Trophoblast cell (in vitro differentiated cells and primary cell): ENCODE data around the gene FRAS1.
"Not testable (repeated sequence)": the region's sequence is repeated elsewhere in the genome, so short reads cannot be mapped to it uniquely, and the experiment has no call there.

Experiments used
- DNase-seq, 2 donors: peaks; one replicate each; pipeline ENCODE4 v3.0.0-alpha.2; 2016
- H2AFZ ChIP-seq: 2 replicates; pipeline ENCODE4 v1.6.1; 2013; ENCODE audit warnings: low read length, moderate library complexity, mild to moderate bottlenecking; ENCODE audit not compliant: insufficient read depth, poor library complexity
- H2AK5ac ChIP-seq: 2 replicates; pipeline ENCODE4 v1.6.1; 2013; ENCODE audit warnings: mild to moderate bottlenecking, low read length
- H2BK120ac ChIP-seq: 2 replicates; pipeline ENCODE4 v1.6.1; 2013; ENCODE audit warnings: low read length, mild to moderate bottlenecking, moderate library complexity; ENCODE audit not compliant: insufficient read depth, poor library complexity
- H2BK12ac ChIP-seq: 2 replicates; pipeline ENCODE4 v1.6.1; 2013; ENCODE audit warnings: mild to moderate bottlenecking, low read length, moderate library complexity
- H2BK5ac ChIP-seq: 2 replicates; pipeline ENCODE4 v1.6.1; 2013; ENCODE audit warnings: low read length, low read depth, moderate library complexity, mild to moderate bottlenecking; ENCODE audit not compliant: poor library complexity
- H3K14ac ChIP-seq: 2 replicates; pipeline ENCODE4 v1.6.1; 2013; ENCODE audit warnings: mild to moderate bottlenecking, low read length
- H3K18ac ChIP-seq: 2 replicates; pipeline ENCODE4 v1.6.1; 2013; ENCODE audit warnings: mild to moderate bottlenecking, low read length
- H3K23ac ChIP-seq: 2 replicates; pipeline ENCODE4 v1.6.1; 2013; ENCODE audit warnings: low read length
- H3K27ac ChIP-seq: 2 replicates; pipeline ENCODE4 v1.5.1; 2013; ENCODE audit warnings: low read depth, mild to moderate bottlenecking, inconsistent platforms, low read length, moderate library complexity
- H3K27me3 ChIP-seq: 2 replicates; pipeline ENCODE4 v1.6.1; 2013; ENCODE audit warnings: inconsistent platforms, mild to moderate bottlenecking, low read length, moderate library complexity; ENCODE audit not compliant: insufficient read depth
- H3K36me3 ChIP-seq, 2 experiments: 1 replicate in 1 of 2; 2 replicates in 1 of 2; pipeline ENCODE4 v1.6.1; 2013; ENCODE audit warnings: low read length in 2 of 2, mild to moderate bottlenecking in 2 of 2, moderate library complexity in 1 of 2; ENCODE audit not compliant: insufficient read depth in 2 of 2, control insufficient read depth in 1 of 2
- H3K4ac ChIP-seq: 2 replicates; pipeline ENCODE4 v1.6.1; 2013; ENCODE audit warnings: low read depth, mild to moderate bottlenecking, low read length, moderate library complexity
- H3K4me1 ChIP-seq, 2 experiments: 1 replicate in 1 of 2; 2 replicates in 1 of 2; pipeline ENCODE4 v1.6.1; 2013; ENCODE audit warnings: low read length in 2 of 2, mild to moderate bottlenecking in 2 of 2, moderate library complexity in 1 of 2; ENCODE audit not compliant: insufficient read depth in 2 of 2, control insufficient read depth in 1 of 2
- H3K4me2 ChIP-seq: 2 replicates; pipeline ENCODE4 v1.6.1; 2013; ENCODE audit warnings: inconsistent platforms, mild to moderate bottlenecking, low read length, moderate library complexity
- H3K4me3 ChIP-seq: 2 replicates; pipeline ENCODE4 v1.5.1; 2013; ENCODE audit warnings: mild to moderate bottlenecking, low read depth, low read length, inconsistent platforms
- H3K79me1 ChIP-seq: one replicate; pipeline ENCODE4 v1.6.1; 2013; ENCODE audit warnings: low read length
- H3K79me2 ChIP-seq: 2 replicates; pipeline ENCODE4 v1.6.1; 2013; ENCODE audit warnings: low read length, mild to moderate bottlenecking; ENCODE audit not compliant: control insufficient read depth, insufficient read depth, poor library complexity
- H3K9ac ChIP-seq: 2 replicates; pipeline ENCODE4 v1.6.1; 2013; ENCODE audit warnings: mild to moderate bottlenecking, low read length
- H3K9me3 ChIP-seq: 2 replicates; pipeline ENCODE4 v1.6.1; 2013; ENCODE audit warnings: low read depth, mild to moderate bottlenecking, control low read depth, inconsistent platforms, low read length; ENCODE audit not compliant: insufficient read depth
- H4K12ac ChIP-seq: 2 replicates; pipeline ENCODE4 v1.6.1; 2013; ENCODE audit warnings: low read depth, mild to moderate bottlenecking, low read length, moderate library complexity
- H4K8ac ChIP-seq: 2 replicates; pipeline ENCODE4 v1.6.1; 2013; ENCODE audit warnings: low read depth, mild to moderate bottlenecking, low read length, moderate library complexity
- H4K91ac ChIP-seq: one replicate; pipeline ENCODE4 v1.6.1; 2013; ENCODE audit warnings: low read depth, mild to moderate bottlenecking, low read length, moderate library complexity
- WGBS: extraction: QIAGEN DNeasy Blood & Tissue Kit; methylation state at CpG from one replicate; pipeline ENCODE4 v1.1.7; 2013; ENCODE audit warnings: missing lambda C conversion rate; ENCODE audit not compliant: insufficient read length, insufficient coverage; ENCODE audit errors: extremely low coverage; 5-methylcytosine and 5-hydroxymethylcytosine counted together

FRAS1 gene

GRCh38 chr4:78179196-78179595 lies 122.1 kb downstream of the FRAS1 start:
- Histone ChIP-seq H3K79me2 (peaks cover 1% of the 10 kb centered on the region), H3K27ac (peak overlapping the region; percentile 63), H3K14ac (no peak overlapping the region), H4K91ac (no peak overlapping the region), H4K8ac (no peak overlapping the region), H2AK5ac (no peak overlapping the region), H2BK12ac (no peak overlapping the region), H3K18ac (no peak overlapping the region), H4K12ac (no peak overlapping the region), H2BK120ac (no peak overlapping the region), H3K4me2 (no peak overlapping the region), H3K4me3 (no peak overlapping the region), H3K9ac (no peak overlapping the region), H3K27me3 (no peaks in the 10 kb centered on the region), H3K79me1 (peaks cover 3% of the 10 kb centered on the region), H3K4me1 (peaks cover 14 to 28% of the 10 kb centered on the region in 2 experiments), H3K36me3 (peaks cover 3 to 7% of the 10 kb centered on the region in 2 experiments), H3K4ac (no peak overlapping the region), H3K23ac (no peak overlapping the region), H2AFZ (no peak overlapping the region), H3K9me3 (no peaks in the 10 kb centered on the region), H2BK5ac (no peak overlapping the region)
- no CpG with 5 or more reads among the region's 2 CpGs for WGBS
- peak; percentile 34 to 89 for DNase-seq

GRCh38 chr4:78181681-78182234 lies 124.6 kb downstream of the FRAS1 start:
- WGBS: no CpG with 5 or more reads among the region's 36 CpGs
- H4K12ac ChIP-seq, H3K4me2 ChIP-seq, H3K9ac ChIP-seq, H3K79me2 ChIP-seq, H4K91ac ChIP-seq, H3K23ac ChIP-seq, H3K4me3 ChIP-seq, H3K79me1 ChIP-seq, H3K9me3 ChIP-seq, H2BK12ac ChIP-seq, H4K8ac ChIP-seq, H2AK5ac ChIP-seq, H3K27me3 ChIP-seq, H3K14ac ChIP-seq, H3K18ac ChIP-seq, H3K27ac ChIP-seq, DNase-seq, H2BK5ac ChIP-seq, H3K4ac ChIP-seq, H2AFZ ChIP-seq, H2BK120ac ChIP-seq, H3K36me3 ChIP-seq: not testable (repeated sequence)
- H3K4me1 ChIP-seq: peaks cover 5 to 16% of the 10 kb centered on the region in 2 experiments

GRCh38 chr4:78184584-78184983 lies 127.5 kb downstream of the FRAS1 start:
- Histone ChIP-seq H4K12ac (no peak overlapping the region), H3K4me1 (peaks cover 0 to 5% of the 10 kb centered on the region in 2 experiments), H4K8ac (no peak overlapping the region), H3K27me3 (no peaks in the 10 kb centered on the region), H3K36me3 (peaks cover 5% of the 10 kb centered on the region in 2 experiments), H3K18ac (peak overlapping the region; percentile 68), H3K23ac (no peak overlapping the region), H4K91ac (no peak overlapping the region), H3K27ac (no peak overlapping the region), H2BK5ac (no peak overlapping the region), H3K4me3 (no peak overlapping the region), H3K79me1 (no peaks in the 10 kb centered on the region), H3K4ac (no peak overlapping the region), H2BK120ac (no peak overlapping the region), H3K9ac (no peak overlapping the region), H2AFZ (no peak overlapping the region), H3K79me2 (no peaks in the 10 kb centered on the region), H3K9me3 (no peaks in the 10 kb centered on the region), H2AK5ac (no peak overlapping the region), H3K14ac (no peak overlapping the region), H3K4me2 (no peak overlapping the region), H2BK12ac (no peak overlapping the region)
- no peak for DNase-seq

GRCh38 chr4:78185117-78185516 lies 128.0 kb downstream of the FRAS1 start:
- Histone ChIP-seq H3K9ac (no peak overlapping the region), H3K18ac (no peak overlapping the region), H3K27ac (no peak overlapping the region), H2BK120ac (no peak overlapping the region), H4K91ac (no peak overlapping the region), H3K23ac (no peak overlapping the region), H4K12ac (no peak overlapping the region), H3K4me2 (no peak overlapping the region), H3K14ac (no peak overlapping the region), H2AK5ac (no peak overlapping the region), H3K4me3 (no peak overlapping the region), H3K79me1 (no peaks in the 10 kb centered on the region), H2AFZ (no peak overlapping the region), H3K36me3 (peaks cover 5% of the 10 kb centered on the region in 2 experiments), H2BK5ac (no peak overlapping the region), H2BK12ac (no peak overlapping the region), H3K4me1 (peaks cover 0 to 8% of the 10 kb centered on the region in 2 experiments), H3K4ac (no peak overlapping the region), H3K27me3 (no peaks in the 10 kb centered on the region), H3K9me3 (no peaks in the 10 kb centered on the region), H4K8ac (no peak overlapping the region), H3K79me2 (no peaks in the 10 kb centered on the region)
- no peak for DNase-seq
- WGBS: no CpG with 5 or more reads among the region's 2 CpGs
